B cell (primary cell): ENCODE results near the gene HAUS7. TPM values are rescaled to one million over a fixed set of nuclear protein-coding genes. Genes with fewer than 3 reads are reported as not detected.

Experiments used
- ATAC-seq: fragments of 200-7000 bp; cut with Tn5 transposase; one replicate; pipeline ENCODE4 v1.10.0; 2021; ENCODE audit warnings: low read depth, mild to moderate bottlenecking, moderate number of reproducible peaks, moderate library complexity
- CTCF ChIA-PET: fragments of 350-600 bp; sonication (Branson Sonifier 250); formaldehyde crosslinking; loops from one replicate; lab custom pipeline; 2021; ENCODE audit warnings: antibody characterized with exemption, inconsistent platforms; lab: Charles Lee
- POLR2A ChIA-PET: fragments of 350-600 bp; sonication (Branson Sonifier 250); formaldehyde crosslinking; loops from one replicate; lab custom pipeline; 2021; ENCODE audit warnings: antibody characterized with exemption; lab: Charles Lee
- DNase-seq: peaks from one replicate; pipeline ENCODE4 v3.0.0; 2013
- H2AFZ ChIP-seq: 2 replicates; pipeline ENCODE4 v1.6.1; 2012; ENCODE audit warnings: mild to moderate bottlenecking, low read depth, low read length; ENCODE audit not compliant: insufficient read depth, poor library complexity, severe bottlenecking
- H3K27ac ChIP-seq, 2 donors: 1 replicate in 1 of 2; 2 replicates in 1 of 2; pipeline ENCODE4 v1.5.1; 2012 to 2013; ENCODE audit warnings: low read length in 2 of 2, mild to moderate bottlenecking in 2 of 2, moderate library complexity in 1 of 2
- H3K27me3 ChIP-seq, 4 experiments: fragments of 200-600 bp in 1 of 4; sonication (generic) in 1 of 4; replicated peaks in 1 of 4; 1 replicate in 2 of 4; 2 replicates in 2 of 4; pipeline versions ENCODE4 v1.6.1 to v1.7.0; 2013 to 2016; ENCODE audit warnings: low read length in 3 of 4, mild to moderate bottlenecking in 2 of 4, mixed read lengths in 1 of 4, moderate library complexity in 1 of 4; ENCODE audit not compliant: insufficient read depth in 4 of 4, control insufficient read depth in 3 of 4; ENCODE audit errors: control extremely low read depth in 1 of 4
- H3K36me3 ChIP-seq, 2 experiments: replicated peaks in 1 of 2; 1 replicate in 1 of 2; 2 replicates in 1 of 2; pipeline versions ENCODE4 v1.6.1 to v1.7.1; 2013; ENCODE audit warnings: low read length in 1 of 2; ENCODE audit not compliant: insufficient read depth in 2 of 2, control insufficient read depth in 1 of 2; ENCODE audit errors: control extremely low read depth in 1 of 2, extremely low read depth in 1 of 2
- H3K4me1 ChIP-seq, 2 donors: fragments of 200-600 bp in 1 of 2; sonication (generic) in 1 of 2; 1 replicate in 1 of 2; 2 replicates in 1 of 2; pipeline versions ENCODE4 v1.5.1 to v1.6.1; 2013 to 2017; ENCODE audit warnings: low read length in 2 of 2; ENCODE audit not compliant: control insufficient read depth in 2 of 2, insufficient read depth in 2 of 2
- H3K4me2 ChIP-seq: replicated peaks from 2 replicates; pipeline ENCODE3; 2012; ENCODE audit warnings: mild to moderate bottlenecking, low read depth, low read length; ENCODE audit not compliant: poor library complexity, severe bottlenecking
- H3K4me3 ChIP-seq, 5 experiments: fragments of 200-600 bp in 1 of 5; sonication (generic) in 1 of 5; 1 replicate in 3 of 5; 2 replicates in 2 of 5; pipeline versions ENCODE4 v1.5.1 to v1.7.0; 2011 to 2016; ENCODE audit warnings: low read length in 4 of 5, mild to moderate bottlenecking in 4 of 5, low read depth in 2 of 5, control low read depth in 1 of 5, moderate library complexity in 1 of 5; ENCODE audit not compliant: insufficient read depth in 1 of 5; ENCODE audit errors: control extremely low read depth in 1 of 5, extremely low read depth in 1 of 5
- H3K79me2 ChIP-seq: fragments of 200-600 bp; sonication (generic); one replicate; pipeline ENCODE4 v1.6.0; 2016; ENCODE audit warnings: low read length; ENCODE audit not compliant: control insufficient read depth, insufficient read depth
- H3K9ac ChIP-seq: fragments of 200-600 bp; sonication (generic); 2 replicates; pipeline ENCODE4 v1.6.1; 2017; ENCODE audit warnings: mild to moderate bottlenecking, low read length, moderate library complexity
- H3K9me3 ChIP-seq, 3 donors: one replicate each; pipeline versions ENCODE4 v1.6.1 to v1.7.1; 2013; ENCODE audit warnings: low read length in 2 of 3; ENCODE audit not compliant: control insufficient read depth in 2 of 3, insufficient read depth in 1 of 3; ENCODE audit errors: control extremely low read depth in 1 of 3
- H4K20me1 ChIP-seq: 2 replicates; pipeline ENCODE4 v1.6.0; 2012; ENCODE audit warnings: mild to moderate bottlenecking, low read length; ENCODE audit not compliant: insufficient read depth, control insufficient read depth, poor library complexity, severe bottlenecking
- H3K27ac Mint-ChIP-seq: one replicate; pipeline ENCODE4 v1.8.0; 2021; ENCODE audit warnings: mixed read lengths
- H3K27me3 Mint-ChIP-seq: one replicate; pipeline ENCODE4 v1.8.0; 2021; ENCODE audit warnings: mixed read lengths
- H3K4me1 Mint-ChIP-seq: one replicate; pipeline ENCODE4 v1.8.0; 2021; ENCODE audit warnings: mixed read lengths
- H3K4me3 Mint-ChIP-seq: one replicate; pipeline ENCODE4 v1.8.0; 2021; ENCODE audit warnings: mixed read lengths
- H3K9me3 Mint-ChIP-seq: one replicate; pipeline ENCODE4 v1.8.0; 2022; ENCODE audit warnings: mixed read lengths; ENCODE audit not compliant: insufficient read depth
- CTCF ChIP-seq: fragments of 200-600 bp; IDR thresholded peaks from one replicate; pipeline ENCODE4 v1.8.0; 2022; ENCODE audit warnings: antibody characterized with exemption, mild to moderate bottlenecking
- EZH2 ChIP-seq: IDR thresholded peaks from 2 replicates; pipeline ENCODE4 v1.6.1; 2012; ENCODE audit warnings: borderline replicate concordance, low read depth, mild to moderate bottlenecking, moderate library complexity, low read length; ENCODE audit not compliant: insufficient read depth, poor library complexity, severe bottlenecking
- WGBS: methylation state at CpG from one replicate; pipeline ENCODE4 v1.1.5; 2013; ENCODE audit warnings: missing lambda C conversion rate; ENCODE audit not compliant: insufficient coverage; 5-methylcytosine and 5-hydroxymethylcytosine counted together
- intact Hi-C: fragments of 100-400 bp; cut with micrococcal nuclease; formaldehyde crosslinking; loops from one replicate; pipeline ENCODE4 v1.10.0; 2022
- polyA plus RNA-seq: library from polyadenylated mRNA; depleted of rRNA; stranded (reverse); fragments of >200 nt; gene quantifications from 2 replicates; pipeline ENCODE4 v1.2.3, GENCODE V29; 2012
- total RNA-seq, 2 donors: library from RNA; stranded (reverse); fragments of 120-200 nt in 1 of 2; gene quantifications; 1 replicate in 1 of 2; 2 replicates in 1 of 2; pipeline versions ENCODE4 v1.2.3 to v1.2.4, GENCODE V29; 2013 to 2022

Gene HAUS7
- total and polyA plus RNA-seq, 2 donors (not counting 1 experiment from before 2014, with no cell fraction given) = 25.2 to 26.9 TPM

GRCh38 chrX:153495362-153495751 is 25.0 kb upstream of the HAUS7 start:
- ChIA-PET CTCF (no interaction called here), POLR2A (no interaction called here)
- Histone ChIP-seq H2AFZ (no peak overlapping the region), H3K79me2 (no peaks in the 10 kb centered on the region), H3K9me3 (no peaks in the 10 kb centered on the region), H3K4me1 (no peaks in the 10 kb centered on the region), H3K4me2 (no peak overlapping the region), H3K9ac (no peak overlapping the region), H3K36me3 (no peaks in the 10 kb centered on the region), H3K27ac (no peak overlapping the region), H3K27me3 (peaks cover 0 to 11% (median 3%) of the 10 kb centered on the region in 4 experiments), H3K4me3 (no peak overlapping the region), H4K20me1 (no peaks in the 10 kb centered on the region)
- no peak for DNase-seq
- no peaks in the 10 kb centered on the region for H3K27me3 Mint-ChIP-seq
- no peaks in the 10 kb centered on the region for H3K9me3 Mint-ChIP-seq
- no peak for TF ChIP-seq CTCF
- no peak for TF ChIP-seq EZH2
- WGBS = 47% methylated on average over 13 of the region's 17 CpGs
- intact Hi-C loops = no loop called here
- H3K27ac Mint-ChIP-seq = no peak overlapping the region
- no peak for ATAC-seq
- no peaks in the 10 kb centered on the region for H3K4me1 Mint-ChIP-seq
- no peak overlapping the region for H3K4me3 Mint-ChIP-seq

- WGBS = 23% methylated on average over 21 of the region's 41 CpGs
- no peak for DNase-seq
- no peak within 1 kb of the TSS for H3K4me3 ChIP-seq
- H3K36me3 ChIP-seq = no peaks in the 10 kb centered on the region
- H3K27ac ChIP-seq = no peak within 1 kb of the TSS
- H3K9me3 ChIP-seq = no peaks in the 10 kb centered on the region
- H3K4me2 ChIP-seq = no peak within 1 kb of the TSS
- intact Hi-C loops = no loop called here
- peaks cover 0 to 11% (median 3%) of the 10 kb centered on the region in 4 experiments for H3K27me3 ChIP-seq
- no peaks in the 10 kb centered on the region for H3K9me3 Mint-ChIP-seq
- H4K20me1 ChIP-seq = no peaks in the 10 kb centered on the region
- no peaks in the 10 kb centered on the region for H3K27me3 Mint-ChIP-seq
- ATAC-seq = no peak
- POLR2A ChIA-PET = no interaction called here
- no peak within 1 kb of the TSS for H2AFZ ChIP-seq
- no peaks in the 10 kb centered on the region for H3K4me1 Mint-ChIP-seq
- H3K4me1 ChIP-seq = no peaks in the 10 kb centered on the region
- TF ChIP-seq CTCF (no peak), EZH2 (no peak)
- H3K4me3 Mint-ChIP-seq = no peak within 1 kb of the TSS
- CTCF ChIA-PET = no interaction called here
- H3K27ac Mint-ChIP-seq = no peak within 1 kb of the TSS
- H3K9ac ChIP-seq = no peak within 1 kb of the TSS
- H3K79me2 ChIP-seq = no peaks in the 10 kb centered on the region
Observed at GRCh38 chrX:153494541-153495361, 24.4 kb upstream of the HAUS7 start, which contains the start of gene BGN. Gene BGN, plus strand, starts transcription at chrX:153494980. Its CDS starts 9,652 bp downstream, at chrX:153504632.
